Measurements from ENCODE around the gene OR51S1.

OR51S1 gene

DNA sequence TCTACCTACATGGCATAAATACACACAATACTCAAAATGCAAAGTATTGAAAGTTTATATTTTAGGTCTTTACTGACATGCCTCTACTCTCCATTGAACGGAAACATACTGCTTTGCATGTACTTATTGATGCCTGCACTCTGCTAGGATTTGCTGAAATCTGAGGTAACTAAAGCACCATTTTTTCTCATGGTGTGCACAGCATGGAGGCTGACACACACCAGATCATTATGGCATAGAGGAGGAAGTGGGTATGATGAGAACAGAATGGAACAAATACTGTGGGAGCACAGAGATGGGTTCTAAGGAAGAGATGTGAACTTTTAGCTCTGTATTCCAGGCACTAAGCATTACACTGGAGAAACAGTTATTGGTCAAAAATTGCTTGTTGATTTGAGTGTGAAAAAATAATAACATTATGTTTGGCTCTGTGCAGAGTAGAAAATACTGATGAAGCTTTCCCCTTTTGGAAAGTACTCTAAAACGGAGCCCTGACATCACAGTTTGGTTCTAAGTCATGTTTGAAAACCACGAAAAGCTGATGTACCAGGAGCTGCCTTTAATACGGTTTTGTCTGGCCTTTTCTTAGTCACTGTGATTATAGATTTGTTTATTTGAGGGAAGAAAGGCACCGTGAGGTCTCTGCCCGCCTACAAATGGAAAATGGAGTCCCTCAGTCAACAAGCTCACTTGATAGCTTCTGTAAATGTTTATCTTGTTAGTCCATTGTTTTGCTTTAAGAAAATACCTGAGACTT lies 50.4 kb downstream of the OR51S1 start:
- H3K27me3 ChIP-seq (ENCODE audit: insufficient read depth, poor library complexity, severe bottlenecking): peaks cover 2% of the 10 kb centered on the region
- no peak for DNase-seq (ENCODE audit: low read depth in 1 of 2, low spot score in 1 of 2)
- no peak overlapping the region for H3K4me3 ChIP-seq (replicated peaks; ENCODE audit: insufficient read depth, low read length)
- H3K27ac ChIP-seq (replicated peaks): no peak overlapping the region
- TF ChIP-seq GABPA (IDR thresholded peaks at IDR 0.05; ENCODE audit: low read depth): no peak
- no peak for TF ChIP-seq REST (IDR thresholded peaks at IDR 0.05; ENCODE audit: insufficient replicate concordance, low read depth)
- no peak for TF ChIP-seq SPI1 (IDR thresholded peaks at IDR 0.05; ENCODE audit: borderline replicate concordance, low read depth)
- TF ChIP-seq POLR2AphosphoS5 (IDR thresholded peaks at IDR 0.05; ENCODE audit: low read depth): no peak
- no peak for TF ChIP-seq CTCF (IDR thresholded peaks at IDR 0.05; ENCODE audit: insufficient read depth, low read length)
